K562 (cell line): ENCODE results near the gene EPB41L4A. TPM values are rescaled to one million over a fixed set of nuclear protein-coding genes. Genes with fewer than 3 reads are reported as not detected.

ENCODE experiments used
- CBFA2T2 ChIP-seq: fragments of 450-650 bp; conservative IDR thresholded peaks from 2 replicates; pipeline ENCODE4 v1.6.1; 2017; ENCODE audit warnings: mild to moderate bottlenecking
- E2F8 ChIP-seq: fragments of 450-650 bp; IDR thresholded peaks from 2 replicates; pipeline ENCODE4 v1.7.1; 2018; ENCODE audit warnings: mild to moderate bottlenecking, low read depth; ENCODE audit not compliant: partially characterized antibody
- ELK1 ChIP-seq: sonication (generic); formaldehyde crosslinking; IDR thresholded peaks from 2 replicates; pipeline ENCODE4 v1.8.1; 2022; ENCODE audit warnings: missing genetic modification reagents
- ETS2 ChIP-seq: IDR thresholded peaks from 2 replicates; pipeline ENCODE4 v1.6.1; 2016; ENCODE audit warnings: borderline replicate concordance, missing genetic modification characterization, mild to moderate bottlenecking, moderate library complexity, missing compliant biosample characterization; ENCODE audit not compliant: poor library complexity, severe bottlenecking
- GATAD2B ChIP-seq: fragments of 450-650 bp; IDR thresholded peaks from 2 replicates; pipeline ENCODE4 v1.6.1; 2017; ENCODE audit warnings: mild to moderate bottlenecking, borderline replicate concordance
- ID3 ChIP-seq, 2 experiments: fragments of 250-450 bp in 1 of 2; fragments of 450-650 bp in 1 of 2; sonication (Bioruptor Pico) in 1 of 2; IDR thresholded peaks; 2 replicates each; pipeline versions ENCODE4 v1.6.1 to v1.8.0; 2016 to 2021; ENCODE audit warnings: mild to moderate bottlenecking in 2 of 2, moderate library complexity in 2 of 2, missing compliant biosample characterization in 1 of 2, missing genetic modification characterization in 1 of 2
- MGA ChIP-seq: fragments of 450-650 bp; IDR thresholded peaks from 2 replicates; pipeline ENCODE4 v1.6.1; 2016; ENCODE audit warnings: mild to moderate bottlenecking, moderate library complexity
- RBM39 ChIP-seq: fragments of 200-400 bp; formaldehyde crosslinking; optimal IDR thresholded peaks from 2 replicates; pipeline ENCODE3; 2018; ENCODE audit warnings: low read depth, low read length
- RFX1 ChIP-seq: fragments of 450-650 bp; IDR thresholded peaks from 2 replicates; pipeline ENCODE4 v1.6.1; 2016; ENCODE audit warnings: mild to moderate bottlenecking, moderate library complexity
- TCF3 ChIP-seq: sonication (generic); formaldehyde crosslinking; IDR thresholded peaks from 2 replicates; pipeline ENCODE4 v1.4.0; 2020; ENCODE audit warnings: mild to moderate bottlenecking, missing genetic modification reagents
- polyA plus RNA-seq, 8 experiments: library from polyadenylated mRNA; depleted of rRNA in 4 of 8; stranded (reverse) in 5 of 8; unstranded in 3 of 8; fragments of >200 nt; fragmentation: Nextera tagmentation in 2 of 8; fragmentation: Illumina TruSeq in 1 of 8; extraction: Ambion mirVana in 2 of 8; extraction: Trizol in 1 of 8; gene quantifications; 2 replicates each; pipeline versions ENCODE4 v1.2.1 to v1.2.3, GENCODE V29; 2011 to 2014; ENCODE audit warnings: inconsistent platforms in 1 of 8, missing spikeins in 1 of 8
- total RNA-seq, 7 experiments: library from RNA; depleted of rRNA in 6 of 7; stranded (reverse); fragments of >200 nt in 6 of 7; fragmentation: Illumina TruSeq in 2 of 7; extraction: Trizol in 2 of 7; gene quantifications; 2 replicates each; pipeline versions ENCODE4 v1.2.1 to v1.2.3, GENCODE V29; 2011 to 2021; ENCODE audit warnings: low replicate concordance in 1 of 7

EPB41L4A gene
- total and polyA plus RNA-seq, 9 of the 15 experiments (the other 6 are each of a cell fraction or from before 2014, with no cell fraction given), result 0.04 to 0.35 (median 0.12) TPM; not detected in 3

GRCh38 chr5:112217843-112218579, 201.1 kb downstream of the EPB41L4A start (continued):
- no peak for TF ChIP-seq E2F8
- TF ChIP-seq ID3 (CRISPR knock-in tag; IDR thresholded peaks at IDR 0.05), result no peak
- TF ChIP-seq ID3 (tag; IDR thresholded peaks at IDR 0.05), result no peak
- TF ChIP-seq ELK1 (CRISPR knock-in tag), result no peak
- peak; percentile 55 for TF ChIP-seq CBFA2T2
- no peak for TF ChIP-seq MGA
- TF ChIP-seq GATAD2B, result no peak
- TF ChIP-seq RFX1, result no peak
- TF ChIP-seq RBM39, result no peak
- peak; percentile 85 for TF ChIP-seq TCF3 (CRISPR knock-in tag)
- no peak for TF ChIP-seq ETS2 (tag)
